VCaP (cell line): ENCODE data around the gene METRN.

ENCODE experiments used
- H3K27ac ChIP-seq: fragments of 450-650 bp; 2 replicates; pipeline ENCODE4 v1.5.1; 2017
- CTCF ChIP-seq: fragments of 450-650 bp; conservative IDR thresholded peaks from 2 replicates; pipeline ENCODE4 v1.5.1; 2017; ENCODE audit warnings: mild to moderate bottlenecking, moderate library complexity

Gene METRN

DNA sequence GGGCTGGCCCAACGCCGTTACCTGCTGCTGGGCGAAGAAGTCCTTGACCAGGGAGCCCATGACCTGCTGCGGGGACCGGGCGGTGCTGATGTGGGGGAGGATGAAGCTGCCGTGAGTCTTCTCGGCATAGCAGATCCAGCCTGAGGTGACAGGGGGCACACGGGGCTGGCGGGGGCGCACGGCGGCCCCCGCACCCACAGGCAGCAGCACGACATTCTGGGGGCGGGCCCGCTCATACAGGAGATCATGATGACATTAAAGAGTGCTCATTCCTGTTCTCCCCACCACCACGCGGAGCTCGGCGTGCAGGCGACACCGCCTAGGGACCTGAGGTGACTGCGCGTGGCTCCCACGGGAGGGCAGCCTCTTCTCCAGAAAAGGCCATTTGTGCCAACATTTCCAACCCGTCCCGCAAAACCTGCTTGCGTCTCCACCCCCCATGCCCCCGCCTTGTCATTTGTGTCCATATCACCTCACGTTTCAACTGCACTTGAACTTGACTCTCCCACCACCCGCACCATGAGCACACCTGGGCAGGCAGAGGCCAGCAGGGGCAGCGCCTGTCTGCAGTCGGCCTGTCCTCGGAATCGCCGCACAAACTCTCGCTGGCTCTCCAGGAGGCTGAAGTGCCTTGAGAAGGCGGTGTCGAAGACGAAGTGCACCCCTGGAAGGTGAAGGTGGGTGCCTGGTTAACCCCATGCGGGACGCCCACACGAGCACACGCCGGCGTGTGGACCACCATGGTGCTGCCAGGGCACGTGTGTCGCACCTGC is 19.5 kb downstream of the METRN start:
- no peak overlapping the region for H3K27ac ChIP-seq
- TF ChIP-seq CTCF: no peak

- H3K27ac ChIP-seq: no peak overlapping the region
- no peak for TF ChIP-seq CTCF
Observed at GRCh38 chr16:734981-735881, 20.3 kb downstream of the METRN start.

GRCh38 chr16:735982-736453 is 21.1 kb downstream of the METRN start:
- no peak overlapping the region for H3K27ac ChIP-seq
- TF ChIP-seq CTCF: no peak

DNA sequence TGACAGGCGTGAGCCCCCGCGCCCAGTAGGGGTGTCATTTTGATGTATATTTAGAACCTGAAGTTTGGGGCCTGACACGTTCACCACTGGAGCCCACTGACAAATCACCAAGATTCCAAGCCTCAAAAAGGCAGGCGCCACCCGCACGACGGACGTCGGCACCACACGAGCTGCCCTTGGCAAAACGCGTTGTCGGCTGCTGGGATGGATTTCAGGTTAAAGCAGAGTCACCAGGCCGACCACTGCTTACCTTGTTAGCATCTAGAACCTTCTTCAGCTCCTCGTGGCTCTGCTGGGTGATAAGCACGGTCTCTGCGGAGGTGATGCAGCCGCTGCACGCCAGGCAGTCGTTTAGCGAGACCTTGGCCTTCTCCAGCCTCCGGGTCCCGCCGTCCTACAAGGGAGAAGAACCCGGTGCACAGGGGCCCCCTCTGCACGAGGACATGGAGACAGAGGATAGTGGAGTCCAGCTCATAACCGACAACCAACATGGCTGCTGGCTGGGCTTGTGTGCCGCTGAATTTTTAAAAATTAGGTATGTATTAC is 22.1 kb downstream of the METRN start:
- peak overlapping the region; percentile 62 for H3K27ac ChIP-seq
- no peak for TF ChIP-seq CTCF

DNA sequence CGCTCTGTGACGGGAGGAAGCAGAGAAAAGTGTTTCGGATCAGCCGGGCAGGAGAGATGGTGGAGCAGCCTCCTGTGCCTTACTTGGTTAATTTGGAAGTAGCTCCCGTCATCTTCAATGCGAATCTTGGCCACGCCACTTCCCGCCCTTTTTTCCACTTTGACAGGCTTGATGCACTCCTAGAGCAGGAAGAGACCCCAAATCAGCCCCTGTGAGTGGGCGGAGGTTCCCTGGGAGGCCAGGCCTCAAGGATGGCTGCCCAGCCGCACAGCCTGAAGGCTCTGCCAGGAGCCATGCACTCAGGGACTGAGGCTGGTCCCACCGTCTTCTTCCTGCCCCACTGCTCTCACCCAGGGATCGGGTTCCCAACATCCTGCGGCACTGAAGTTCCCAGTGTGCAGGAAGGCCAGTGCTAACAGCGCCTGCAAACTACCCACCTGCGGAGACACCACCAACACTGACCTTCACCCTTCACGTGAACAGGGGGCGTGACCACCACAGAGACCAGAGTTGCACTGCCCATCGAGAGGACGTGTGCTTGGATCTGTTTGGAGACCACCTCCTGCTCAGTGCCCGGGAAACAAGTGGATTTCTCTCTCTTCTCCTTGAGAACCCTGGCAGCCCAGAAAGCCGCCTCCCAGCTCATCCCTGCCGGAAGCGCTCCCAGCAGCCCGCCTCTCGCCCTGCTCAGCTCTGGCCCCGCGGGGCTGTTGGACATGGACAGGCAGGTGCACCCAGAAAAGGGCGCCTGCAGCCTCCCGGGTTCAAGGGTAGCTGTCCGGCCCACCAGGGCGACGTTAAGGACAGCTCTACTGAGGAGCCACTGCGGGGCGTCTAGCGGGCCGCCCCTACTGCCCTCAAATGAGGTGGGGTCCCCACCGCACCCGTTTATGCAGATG is 24.9 kb downstream of the METRN start:
- peak overlapping the region; percentile 82 for H3K27ac ChIP-seq
- TF ChIP-seq CTCF: no peak

DNA sequence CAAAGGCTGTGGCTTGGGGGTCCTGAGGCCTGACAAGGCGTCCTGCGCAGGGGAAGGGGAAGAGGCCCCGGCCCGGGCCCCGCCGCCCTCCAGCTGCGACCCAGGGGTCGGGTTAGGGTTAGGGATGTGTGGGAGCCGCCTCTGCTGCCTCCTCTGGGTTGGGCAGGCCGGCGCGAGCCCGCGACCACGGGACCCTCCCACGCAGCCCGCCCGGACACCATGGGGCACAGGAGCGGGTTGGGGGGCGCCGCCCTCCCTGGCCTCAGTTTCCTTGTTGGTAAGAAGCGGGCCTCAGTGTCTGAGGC is 25.5 kb downstream of the METRN start:
- no peak for TF ChIP-seq CTCF
- H3K27ac ChIP-seq: peak overlapping the region; percentile 82
